ENCODE data around the gene KRT72.

The KRT72 gene

GRCh38 chr12:52559979-52560378 lies 41.3 kb downstream of the KRT72 start:
- no peak for TF ChIP-seq CTCF (IDR thresholded peaks at IDR 0.05)
- Mint-ChIP-seq H3K36me3 (ENCODE audit: low read depth) (no peaks in the 10 kb centered on the region), H3K27me3 (ENCODE audit: low read depth, poor library complexity) (peaks cover 9% of the 10 kb centered on the region), H3K4me3 (no peak overlapping the region), H3K9me3 (no peaks in the 10 kb centered on the region), H3K4me1 (peaks cover 10% of the 10 kb centered on the region), H3K27ac (no peak overlapping the region)
- DNase-seq, result no peak

GRCh38 chr12:52558781-52559445 lies 42.4 kb downstream of the KRT72 start:
- Mint-ChIP-seq H3K4me3 (no peak overlapping the region), H3K27me3 (ENCODE audit: low read depth, poor library complexity) (peaks cover 9% of the 10 kb centered on the region), H3K9me3 (no peaks in the 10 kb centered on the region), H3K36me3 (ENCODE audit: low read depth) (no peaks in the 10 kb centered on the region), H3K4me1 (peaks cover 10% of the 10 kb centered on the region), H3K27ac (no peak overlapping the region)
- DNase-seq, result no peak
- no peak for TF ChIP-seq CTCF (IDR thresholded peaks at IDR 0.05)

- peaks cover 10% of the 10 kb centered on the region for H3K4me1 Mint-ChIP-seq
- no peak overlapping the region for H3K4me3 Mint-ChIP-seq
- no peak overlapping the region for H3K27ac Mint-ChIP-seq
- peaks cover 13% of the 10 kb centered on the region for H3K27me3 Mint-ChIP-seq (ENCODE audit: low read depth, poor library complexity)
- DNase-seq, result no peak
- TF ChIP-seq CTCF (IDR thresholded peaks at IDR 0.05), result no peak
- H3K36me3 Mint-ChIP-seq (ENCODE audit: low read depth), result no peaks in the 10 kb centered on the region
- no peaks in the 10 kb centered on the region for H3K9me3 Mint-ChIP-seq
Observed at GRCh38 chr12:52557476-52557875, 43.8 kb downstream of the KRT72 start.

- no peak for TF ChIP-seq CTCF (IDR thresholded peaks at IDR 0.05)
- no peak overlapping the region for H3K4me3 Mint-ChIP-seq
- no peak overlapping the region for H3K27ac Mint-ChIP-seq
- peaks cover 16% of the 10 kb centered on the region for H3K27me3 Mint-ChIP-seq (ENCODE audit: low read depth, poor library complexity)
- no peak for DNase-seq
- no peaks in the 10 kb centered on the region for H3K36me3 Mint-ChIP-seq (ENCODE audit: low read depth)
- H3K9me3 Mint-ChIP-seq, result no peaks in the 10 kb centered on the region
- H3K4me1 Mint-ChIP-seq, result peaks cover 14% of the 10 kb centered on the region
Observed at GRCh38 chr12:52555577-52555976, 45.7 kb downstream of the KRT72 start.

GRCh38 chr12:52552681-52553195 lies 48.5 kb downstream of the KRT72 start, which contains the start of gene KRT71:
Gene KRT71, minus strand, starts transcription at chr12:52553145. Its CDS starts 68 bp downstream, at chr12:52553077.
- Mint-ChIP-seq H3K36me3 (ENCODE audit: low read depth) (no peaks in the 10 kb centered on the region), H3K9me3 (no peaks in the 10 kb centered on the region), H3K4me1 (peaks cover 14% of the 10 kb centered on the region), H3K27ac (no peak within 1 kb of the TSS), H3K4me3 (no peak within 1 kb of the TSS), H3K27me3 (ENCODE audit: low read depth, poor library complexity) (peaks cover 14% of the 10 kb centered on the region)
- no peak for TF ChIP-seq CTCF (IDR thresholded peaks at IDR 0.05)
- no peak for DNase-seq

- Mint-ChIP-seq H3K4me1 (peaks cover 10% of the 10 kb centered on the region), H3K27ac (no peak overlapping the region), H3K4me3 (no peak overlapping the region), H3K27me3 (ENCODE audit: low read depth, poor library complexity) (peaks cover 14% of the 10 kb centered on the region), H3K9me3 (no peaks in the 10 kb centered on the region), H3K36me3 (ENCODE audit: low read depth) (no peaks in the 10 kb centered on the region)
- TF ChIP-seq CTCF (IDR thresholded peaks at IDR 0.05), result no peak
- no peak for DNase-seq
Observed at GRCh38 chr12:52552055-52552454, 49.2 kb downstream of the KRT72 start.

Data from nephron progenitor cell (in vitro differentiated cells).